ENCODE data around the gene DGKB. TPM values are rescaled to one million over a fixed set of nuclear protein-coding genes. Genes with fewer than 3 reads are reported as not detected.

The DGKB gene
- total and polyA plus RNA-seq, 2 of the 8 experiments (the other 6 are each of a cell fraction or from before 2014, with no cell fraction given), result 1.9 to 2.6 TPM

DNA sequence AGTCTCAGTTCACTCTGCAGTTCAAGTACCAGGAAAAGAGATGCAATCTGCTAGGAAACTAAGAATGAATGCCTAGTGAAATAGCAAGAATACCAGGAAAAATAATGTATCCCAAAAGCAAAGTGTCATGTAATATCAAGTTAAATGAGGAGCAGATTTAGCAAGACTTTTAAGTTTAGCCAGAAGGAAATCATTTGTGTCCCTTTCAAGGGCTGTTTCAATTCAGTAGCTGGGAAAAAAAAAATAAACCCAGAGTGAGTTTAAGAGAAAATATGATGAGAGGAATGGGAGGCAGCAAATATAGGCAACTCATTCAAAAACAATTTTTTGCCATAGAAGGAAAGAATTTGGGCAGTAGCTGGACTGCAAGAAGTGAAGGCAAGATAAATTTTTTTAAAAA, 135.8 kb downstream of the DGKB start:
- H3K79me1 ChIP-seq (ENCODE audit: low read depth, low read length), result no peaks in the 10 kb centered on the region
- H3K79me2 ChIP-seq (ENCODE audit: control insufficient read depth in 1 of 2, insufficient read depth in 2 of 2, low read length in 2 of 2), result no peaks in the 10 kb centered on the region
- no peak overlapping the region for H3K4me3 ChIP-seq (ENCODE audit: extremely low read depth in 1 of 4, insufficient read depth in 2 of 4, low read depth in 3 of 4, low read length in 4 of 4)
- no peaks in the 10 kb centered on the region for H4K20me1 ChIP-seq (replicated peaks in 1 of 2; ENCODE audit: control insufficient read depth in 1 of 2, insufficient read depth in 2 of 2, low read length in 2 of 2)
- H3K27me3 ChIP-seq (replicated peaks in 1 of 4; ENCODE audit: control insufficient read depth in 3 of 4, extremely low read depth in 1 of 4, insufficient read depth in 3 of 4, low read length in 3 of 4), result no peaks in the 10 kb centered on the region
- no peaks in the 10 kb centered on the region for H3K9me3 ChIP-seq (ENCODE audit: insufficient read depth in 2 of 2, low read depth in 1 of 2, low read length in 1 of 2)
- no peak overlapping the region for H3K14ac ChIP-seq (ENCODE audit: insufficient read length)
- no peak overlapping the region for H4K91ac ChIP-seq (replicated peaks; ENCODE audit: insufficient read length, low read length)
- no peak overlapping the region for H4K5ac ChIP-seq (ENCODE audit: insufficient read length, low read depth, low read length)
- no peak overlapping the region for H2BK5ac ChIP-seq (ENCODE audit: low read depth, low read length)
- H2BK120ac ChIP-seq (replicated peaks; ENCODE audit: low read depth, low read length), result no peak overlapping the region
- no peak overlapping the region for H2AFZ ChIP-seq (ENCODE audit: low read length)
- peaks cover 0 to 6% (median 0%) of the 10 kb centered on the region in 4 experiments; a peak in 1 of 7 replicates for H3K4me1 ChIP-seq (replicated peaks in 1 of 4; ENCODE audit: control insufficient read depth in 3 of 4, insufficient read depth in 4 of 4, low read length in 3 of 4)
- H3K36me3 ChIP-seq (ENCODE audit: control insufficient read depth in 2 of 4, insufficient read depth in 4 of 4, low read length in 3 of 4), result no peaks in the 10 kb centered on the region
- CTCF ChIA-PET (ENCODE audit: partially characterized antibody), result interaction anchor here (0.7 kb wide), 1 partner anchor 96 kb away, joined by 3 read pairs; no protein-coding TSS in a partner anchor
- no peak overlapping the region for H3K56ac ChIP-seq (replicated peaks; ENCODE audit: insufficient read length, low read depth, low read length)
- H2BK15ac ChIP-seq (ENCODE audit: low read length), result no peak overlapping the region
- no peak overlapping the region for H2BK12ac ChIP-seq (ENCODE audit: low read depth, low read length)
- no peak overlapping the region for H3K23ac ChIP-seq (ENCODE audit: insufficient read length)
- FAIRE-seq, result no peak
- no peak overlapping the region for H3K4me2 ChIP-seq (ENCODE audit: insufficient read depth in 1 of 2, low read depth in 2 of 2, low read length in 2 of 2)
- H3K23me2 ChIP-seq (ENCODE audit: low read depth, low read length), result no peaks in the 10 kb centered on the region
- no peak overlapping the region for H3K9ac ChIP-seq (replicated peaks in 1 of 4; ENCODE audit: extremely low read depth in 1 of 4, low read depth in 3 of 4, low read length in 3 of 4)
- no peak overlapping the region for H4K8ac ChIP-seq (ENCODE audit: extremely low read depth, insufficient read depth, low read length)
- POLR2A ChIA-PET (ENCODE audit: partially characterized antibody), result no interaction called here
- no peak overlapping the region for H3K4ac ChIP-seq (replicated peaks; ENCODE audit: insufficient read length, low read depth, low read length)
- no peak for TF ChIP-seq FOSL1 (IDR thresholded peaks at IDR 0.05; ENCODE audit: insufficient read depth, low read depth, low read length)
- no peak for TF ChIP-seq CREB1 (IDR thresholded peaks at IDR 0.05)
- no peak for TF ChIP-seq SP1 (IDR thresholded peaks at IDR 0.05; ENCODE audit: low read depth, low read length)
- TF ChIP-seq PHF8 (conservative IDR thresholded peaks at IDR 0.05; ENCODE audit: low read depth, low read length), result no peak
- no peak for TF ChIP-seq CBX5 (IDR thresholded peaks at IDR 0.05; ENCODE audit: low read depth, low read length)
- DNase-seq (ENCODE audit: low read depth in 1 of 2, low spot score in 2 of 2), result no peak
- no peak overlapping the region for H2BK20ac ChIP-seq (ENCODE audit: low read length)
- no peak overlapping the region for H3K27ac ChIP-seq (ENCODE audit: low read depth, low read length)
- H2AK5ac ChIP-seq (ENCODE audit: low read depth, low read length), result no peak overlapping the region
- H3K18ac ChIP-seq (ENCODE audit: extremely low read depth, low read length), result no peak overlapping the region

Data from H1 (cell line).